ENCODE results near the gene LONRF3. TPM values are rescaled to one million over a fixed set of nuclear protein-coding genes. Genes with fewer than 3 reads are reported as not detected.
A peak's percentile ranks its signal among the peaks of the same experiment; 100 is the strongest.

LONRF3 gene
- total RNA-seq, 1 donor from 2014 or later = 0.30 TPM

GRCh38 chrX:118975831-118976598 is 1.6 kb downstream of the LONRF3 start:
- H3K27me3 Mint-ChIP-seq (ENCODE audit: low read depth) = peaks cover 84% of the 10 kb centered on the region
- H3K4me1 Mint-ChIP-seq = peaks cover 14% of the 10 kb centered on the region
- peak overlapping the region; percentile 78 for H3K27ac Mint-ChIP-seq (ENCODE audit: unreplicated experiment)
- no peaks in the 10 kb centered on the region for H3K9me3 Mint-ChIP-seq
- no peak for TF ChIP-seq CTCF (conservative IDR thresholded peaks at IDR 0.05)
- no peaks in the 10 kb centered on the region for H3K36me3 Mint-ChIP-seq (ENCODE audit: low read depth)
- peak overlapping the region; percentile 74 for H3K4me3 Mint-ChIP-seq
- no peak for DNase-seq (ENCODE audit: low read depth, low spot score)

GRCh38 chrX:118976599-118977340 is 2.4 kb downstream of the LONRF3 start:
- Mint-ChIP-seq H3K4me3 (peak overlapping the region; percentile 45), H3K27me3 (ENCODE audit: low read depth) (peaks cover 76% of the 10 kb centered on the region), H3K9me3 (no peaks in the 10 kb centered on the region), H3K4me1 (peaks cover 14% of the 10 kb centered on the region), H3K36me3 (ENCODE audit: low read depth) (no peaks in the 10 kb centered on the region), H3K27ac (ENCODE audit: unreplicated experiment) (no peak overlapping the region)
- DNase-seq (ENCODE audit: low read depth, low spot score) = no peak
- TF ChIP-seq CTCF (conservative IDR thresholded peaks at IDR 0.05) = no peak

GRCh38 chrX:118977424-118977823 is 3.0 kb downstream of the LONRF3 start:
- no peak for TF ChIP-seq CTCF (conservative IDR thresholded peaks at IDR 0.05)
- DNase-seq (ENCODE audit: low read depth, low spot score) = no peak
- peak overlapping the region; percentile 45 for H3K4me3 Mint-ChIP-seq
- H3K9me3 Mint-ChIP-seq = no peaks in the 10 kb centered on the region
- no peaks in the 10 kb centered on the region for H3K36me3 Mint-ChIP-seq (ENCODE audit: low read depth)
- H3K4me1 Mint-ChIP-seq = peaks cover 14% of the 10 kb centered on the region
- H3K27ac Mint-ChIP-seq (ENCODE audit: unreplicated experiment) = no peak overlapping the region
- H3K27me3 Mint-ChIP-seq (ENCODE audit: low read depth) = peaks cover 70% of the 10 kb centered on the region

- H3K4me3 Mint-ChIP-seq = no peak overlapping the region
- H3K4me1 Mint-ChIP-seq = peaks cover 14% of the 10 kb centered on the region
- no peaks in the 10 kb centered on the region for H3K9me3 Mint-ChIP-seq
These were observed 4.0 kb downstream of the LONRF3 start for GRCh38 chrX:118978451-118978850.

GRCh38 chrX:118980761-118981160 is 6.3 kb downstream of the LONRF3 start:
- Mint-ChIP-seq H3K27ac (ENCODE audit: unreplicated experiment) (no peak overlapping the region), H3K27me3 (ENCODE audit: low read depth) (peaks cover 38% of the 10 kb centered on the region), H3K4me3 (no peak overlapping the region), H3K36me3 (ENCODE audit: low read depth) (no peaks in the 10 kb centered on the region), H3K4me1 (peaks cover 2% of the 10 kb centered on the region), H3K9me3 (no peaks in the 10 kb centered on the region)
- DNase-seq (ENCODE audit: low read depth, low spot score) = no peak
- TF ChIP-seq CTCF (conservative IDR thresholded peaks at IDR 0.05) = no peak

More at GRCh38 chrX:118978451-118978850, 4.0 kb downstream of the LONRF3 start:
- Mint-ChIP-seq H3K36me3 (ENCODE audit: low read depth) (no peaks in the 10 kb centered on the region), H3K27me3 (ENCODE audit: low read depth) (peaks cover 59% of the 10 kb centered on the region), H3K27ac (ENCODE audit: unreplicated experiment) (no peak overlapping the region)
- DNase-seq (ENCODE audit: low read depth, low spot score) = no peak
- TF ChIP-seq CTCF (conservative IDR thresholded peaks at IDR 0.05) = no peak

All from neural crest cell (in vitro differentiated cells).